Tibial nerve (tissue), 4 donors: ENCODE measurements around the gene MAJIN. TPM values are rescaled to one million over a fixed set of nuclear protein-coding genes. Genes with fewer than 3 reads are reported as not detected.

ENCODE experiments used
- DNase-seq, 2 donors: peaks; one replicate each; pipeline ENCODE4 v3.0.0-alpha.2; 2019; ENCODE audit warnings: low spot score in 2 of 2
- H3K27ac ChIP-seq, 4 donors: fragments of 200-600 bp; sonication (generic) in 3 of 4; one replicate each; pipeline ENCODE4 v1.5.1; 2017 to 2019; ENCODE audit warnings: mild to moderate bottlenecking in 1 of 4
- H3K27me3 ChIP-seq, 2 donors: fragments of 200-600 bp; sonication (generic) in 1 of 2; one replicate each; pipeline versions ENCODE4 v1.5.1 to v1.6.0; 2017 to 2019
- H3K36me3 ChIP-seq, 3 donors: fragments of 200-600 bp; sonication (generic); one replicate each; pipeline ENCODE4 v1.5.1; 2018 to 2019
- H3K4me1 ChIP-seq, 4 donors: fragments of 200-600 bp; sonication (generic) in 3 of 4; one replicate each; pipeline ENCODE4 v1.5.1; 2017 to 2019
- H3K4me3 ChIP-seq, 4 donors: fragments of 200-600 bp; sonication (generic) in 3 of 4; one replicate each; pipeline ENCODE4 v1.5.1; 2017 to 2019; ENCODE audit warnings: mild to moderate bottlenecking in 1 of 4, moderate library complexity in 1 of 4
- H3K9me3 ChIP-seq, 4 donors: fragments of 200-600 bp; sonication (generic) in 3 of 4; one replicate each; pipeline ENCODE4 v1.5.1; 2017 to 2019
- EP300 ChIP-seq, 2 donors: sonication (generic); formaldehyde crosslinking; IDR thresholded peaks; one replicate each; pipeline ENCODE4 v1.6.1; 2017; ENCODE audit warnings: antibody characterized with exemption in 2 of 2, mild to moderate bottlenecking in 1 of 2
- POLR2A ChIP-seq, 2 donors: fragments of 450-650 bp; IDR thresholded peaks; one replicate each; pipeline ENCODE4 v1.6.1; 2017; ENCODE audit warnings: antibody characterized with exemption in 2 of 2, mild to moderate bottlenecking in 2 of 2, moderate library complexity in 2 of 2
- WGBS, 2 donors: methylation state at CpG; one replicate each; pipeline ENCODE4 v1.1.5; 2018; 5-methylcytosine and 5-hydroxymethylcytosine counted together
- total RNA-seq, 4 donors: library from RNA; depleted of rRNA; stranded (reverse); fragments of >200 nt; gene quantifications; one replicate each; pipeline ENCODE4 v1.1.0, GENCODE V29; 2016
- TF ChIP-seq, protein P1 (sequence below), 5 experiments: fragments of 200-600 bp in 3 of 5; fragments of 450-650 bp in 2 of 5; sonication (generic) in 3 of 5; IDR thresholded peaks; one replicate each; pipeline ENCODE4 v1.5.1; 2016 to 2019; ENCODE audit warnings: antibody characterized with exemption in 5 of 5, mild to moderate bottlenecking in 3 of 5, moderate library complexity in 2 of 5

MAJIN gene
- total RNA-seq, 4 donors from 2014 or later: not detected

DNA sequence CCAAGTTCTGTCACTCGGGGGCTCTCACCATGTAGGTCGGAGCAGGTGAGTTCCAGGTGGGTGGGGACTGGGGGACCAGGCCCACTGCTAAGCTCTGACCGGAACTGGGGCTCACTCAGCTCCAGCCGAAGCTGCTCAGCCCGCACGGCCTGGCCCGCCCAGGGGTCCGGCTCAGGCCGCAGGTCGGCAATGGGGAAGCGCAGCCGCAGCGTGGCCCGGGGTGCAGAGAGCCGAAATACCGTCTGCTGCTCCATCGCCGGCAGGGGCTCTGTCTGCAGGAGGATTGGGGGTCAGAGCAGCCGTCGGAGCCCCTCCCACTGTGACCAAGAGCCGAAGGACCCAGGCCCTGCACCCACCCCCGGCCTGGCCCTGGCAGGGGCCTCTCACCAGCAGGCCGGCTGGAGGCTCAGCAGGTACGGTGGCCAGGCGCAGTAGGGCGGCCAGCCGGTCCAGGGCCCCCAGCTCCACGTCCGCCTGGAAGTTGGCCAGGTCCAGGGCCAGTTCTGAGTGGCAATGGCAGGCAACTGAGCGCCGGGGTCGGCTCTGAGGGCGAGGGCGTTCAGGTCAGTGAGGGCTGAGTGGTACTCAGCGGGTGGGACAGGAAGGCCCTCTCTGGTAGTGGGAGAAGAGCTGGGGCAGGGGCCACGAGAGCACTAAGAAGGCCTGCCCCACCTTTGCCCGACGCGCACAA lies 62.1 kb downstream of the MAJIN start:
- H3K27me3 ChIP-seq: no peaks in the 10 kb centered on the region
- no peak for DNase-seq
- TF ChIP-seq, protein P1, sequence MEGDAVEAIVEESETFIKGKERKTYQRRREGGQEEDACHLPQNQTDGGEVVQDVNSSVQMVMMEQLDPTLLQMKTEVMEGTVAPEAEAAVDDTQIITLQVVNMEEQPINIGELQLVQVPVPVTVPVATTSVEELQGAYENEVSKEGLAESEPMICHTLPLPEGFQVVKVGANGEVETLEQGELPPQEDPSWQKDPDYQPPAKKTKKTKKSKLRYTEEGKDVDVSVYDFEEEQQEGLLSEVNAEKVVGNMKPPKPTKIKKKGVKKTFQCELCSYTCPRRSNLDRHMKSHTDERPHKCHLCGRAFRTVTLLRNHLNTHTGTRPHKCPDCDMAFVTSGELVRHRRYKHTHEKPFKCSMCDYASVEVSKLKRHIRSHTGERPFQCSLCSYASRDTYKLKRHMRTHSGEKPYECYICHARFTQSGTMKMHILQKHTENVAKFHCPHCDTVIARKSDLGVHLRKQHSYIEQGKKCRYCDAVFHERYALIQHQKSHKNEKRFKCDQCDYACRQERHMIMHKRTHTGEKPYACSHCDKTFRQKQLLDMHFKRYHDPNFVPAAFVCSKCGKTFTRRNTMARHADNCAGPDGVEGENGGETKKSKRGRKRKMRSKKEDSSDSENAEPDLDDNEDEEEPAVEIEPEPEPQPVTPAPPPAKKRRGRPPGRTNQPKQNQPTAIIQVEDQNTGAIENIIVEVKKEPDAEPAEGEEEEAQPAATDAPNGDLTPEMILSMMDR (IDR thresholded peaks at IDR 0.05): no peak
- TF ChIP-seq POLR2A (IDR thresholded peaks at IDR 0.05) (no peak), EP300 (IDR thresholded peaks at IDR 0.05) (no peak)
- H3K27ac ChIP-seq: no peak overlapping the region
- 86 to 87% methylated on average over 21 to 34 of the region's 39 CpGs for WGBS, 2 donors
- H3K36me3 ChIP-seq: peaks cover 9 to 98% (median 50%) of the 10 kb centered on the region in 3 donors
- H3K4me1 ChIP-seq: no peaks in the 10 kb centered on the region
- no peaks in the 10 kb centered on the region for H3K9me3 ChIP-seq
- H3K4me3 ChIP-seq: no peak overlapping the region

DNA sequence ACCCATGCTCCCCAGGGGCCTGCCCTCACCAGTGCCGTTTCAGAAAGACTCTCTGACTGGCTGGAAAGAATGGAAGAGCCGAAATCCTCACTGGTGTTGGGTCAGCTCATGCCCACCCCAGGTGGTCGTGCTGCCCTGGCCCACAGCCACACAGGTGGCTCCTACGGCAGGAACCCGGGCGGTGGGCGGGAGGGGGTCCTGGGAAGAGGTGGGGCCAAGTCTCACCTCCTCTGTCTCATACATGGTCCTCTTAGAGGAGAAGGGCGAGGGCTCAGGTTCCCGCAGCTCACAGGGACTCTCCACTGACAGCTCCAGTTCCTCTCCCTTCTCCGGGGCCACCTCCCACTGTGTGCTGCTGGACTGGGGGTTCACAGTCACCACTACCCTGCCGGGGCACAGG lies 63.1 kb downstream of the MAJIN start:
- TF ChIP-seq POLR2A (IDR thresholded peaks at IDR 0.05) (no peak), EP300 (IDR thresholded peaks at IDR 0.05) (no peak)
- TF ChIP-seq, protein P1 (IDR thresholded peaks at IDR 0.05): no peak
- Histone ChIP-seq H3K36me3 (peaks cover 9 to 100% (median 47%) of the 10 kb centered on the region in 3 donors), H3K27me3 (no peaks in the 10 kb centered on the region)

DNA sequence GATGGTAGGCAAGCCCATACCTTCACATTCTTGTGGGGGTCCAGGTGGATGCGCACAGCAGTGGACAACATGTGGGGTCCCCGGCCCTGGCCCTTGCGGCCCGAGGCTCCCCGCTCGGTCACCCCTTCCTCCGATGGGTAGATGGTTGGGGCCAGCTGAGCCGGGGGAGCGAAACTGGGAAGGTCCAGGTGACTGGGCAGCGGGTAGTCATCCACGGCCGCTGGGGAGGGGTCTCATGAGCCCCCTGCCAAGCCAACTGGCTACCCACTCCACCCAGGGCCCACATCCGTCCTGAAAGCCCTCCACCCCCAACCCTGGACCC lies 65.6 kb downstream of the MAJIN start:
- TF ChIP-seq EP300 (IDR thresholded peaks at IDR 0.05) (no peak), POLR2A (IDR thresholded peaks at IDR 0.05) (no peak)
- TF ChIP-seq, protein P1 (IDR thresholded peaks at IDR 0.05): no peak
- DNase-seq: no peak
- H3K36me3 ChIP-seq: peaks cover 9 to 100% (median 36%) of the 10 kb centered on the region in 3 donors

More for the DNA sequence above, 63.1 kb downstream of the MAJIN start:
- 84 to 93% methylated on average over 10 to 11 of the region's 11 CpGs for WGBS, 2 donors
- no peaks in the 10 kb centered on the region for H3K4me1 ChIP-seq
- no peaks in the 10 kb centered on the region for H3K9me3 ChIP-seq
- H3K4me3 ChIP-seq: no peak overlapping the region
- no peak overlapping the region for H3K27ac ChIP-seq
- no peak for DNase-seq

DNA sequence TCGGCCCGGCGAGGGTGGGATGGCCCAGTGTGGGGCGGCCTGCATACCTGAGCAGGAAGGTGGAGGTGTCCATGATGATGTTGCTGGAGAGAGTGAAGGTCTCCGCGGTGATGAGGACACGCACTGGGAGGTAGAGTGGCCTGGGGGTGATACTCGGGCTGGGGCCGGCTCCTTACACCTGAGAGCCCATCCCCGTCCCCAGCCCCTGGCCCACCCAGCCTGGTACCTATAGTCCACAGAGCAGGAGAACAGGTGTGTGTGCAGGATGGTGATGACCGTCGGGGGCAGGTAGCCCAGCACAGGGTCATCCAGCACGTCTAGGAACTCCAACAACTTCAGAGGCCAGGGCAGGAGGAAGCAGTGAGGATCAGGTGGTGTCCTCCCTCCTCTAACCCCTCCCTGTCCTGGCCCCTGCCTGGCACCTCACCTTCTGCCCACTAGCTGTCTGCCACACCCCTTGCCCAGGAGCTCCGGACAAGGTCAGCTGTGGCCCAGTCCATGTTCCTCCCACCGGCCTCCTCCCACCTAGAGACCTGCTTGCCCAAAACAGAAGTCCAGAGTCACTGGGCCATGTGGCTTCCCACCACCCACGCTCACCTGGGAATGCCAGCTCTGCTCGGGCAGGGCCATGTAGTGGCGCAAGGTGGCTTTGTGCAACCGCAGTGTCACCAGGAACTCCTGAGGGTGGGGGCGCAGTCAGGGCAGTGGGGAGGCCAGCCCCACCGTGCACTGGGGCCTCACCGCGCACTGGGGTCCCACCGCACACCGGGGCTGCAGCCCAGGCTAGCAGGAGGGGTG lies 66.2 kb downstream of the MAJIN start:
- no peak overlapping the region for H3K4me3 ChIP-seq
- H3K4me1 ChIP-seq: no peaks in the 10 kb centered on the region
- H3K27ac ChIP-seq: no peak overlapping the region
- WGBS, 2 donors: 91 to 94% methylated on average over 14 to 25 of the region's 25 CpGs
- no peaks in the 10 kb centered on the region for H3K9me3 ChIP-seq
- H3K36me3 ChIP-seq: peaks cover 9 to 100% (median 31%) of the 10 kb centered on the region in 3 donors
- no peak for DNase-seq
- no peaks in the 10 kb centered on the region for H3K27me3 ChIP-seq
- TF ChIP-seq EP300 (IDR thresholded peaks at IDR 0.05): no peak
- TF ChIP-seq, protein P1 (IDR thresholded peaks at IDR 0.05): no peak
- no peak for TF ChIP-seq POLR2A (IDR thresholded peaks at IDR 0.05)

More for the DNA sequence above, 65.6 kb downstream of the MAJIN start:
- 88 to 98% methylated on average over 7 to 12 of the region's 13 CpGs for WGBS, 2 donors
- H3K9me3 ChIP-seq: no peaks in the 10 kb centered on the region
- H3K4me1 ChIP-seq: no peaks in the 10 kb centered on the region
- no peak overlapping the region for H3K27ac ChIP-seq
- no peak overlapping the region for H3K4me3 ChIP-seq
- no peaks in the 10 kb centered on the region for H3K27me3 ChIP-seq

DNA sequence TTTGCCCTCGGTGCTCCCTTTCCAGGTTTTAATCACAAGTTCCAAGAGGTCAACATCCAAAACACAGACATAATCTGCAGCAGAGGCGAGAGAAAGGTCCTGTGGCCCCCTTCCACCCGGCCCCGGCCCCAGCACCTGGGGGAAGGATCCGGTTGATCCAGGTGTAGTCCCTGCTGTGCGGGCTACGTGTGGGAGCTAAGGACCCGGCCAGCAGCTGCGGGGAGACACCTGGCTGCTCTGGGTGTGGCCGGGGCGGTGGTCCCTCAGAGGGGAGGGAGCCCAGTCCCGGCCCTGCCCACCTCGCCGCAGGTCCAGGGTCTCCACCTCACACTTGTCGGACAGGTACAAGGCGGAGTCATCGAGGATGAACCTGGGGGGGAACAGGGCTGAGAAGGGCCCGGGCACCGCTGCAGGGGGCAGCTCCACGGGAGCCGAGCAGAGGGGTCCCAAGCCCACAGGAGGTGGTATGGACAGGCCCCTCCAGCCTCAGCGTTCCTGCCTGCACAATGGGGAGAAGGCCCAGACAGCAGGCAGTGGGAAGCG lies 68.5 kb downstream of the MAJIN start:
- H3K36me3 ChIP-seq: peaks cover 5 to 100% (median 23%) of the 10 kb centered on the region in 3 donors
- no peak overlapping the region for H3K27ac ChIP-seq
- H3K9me3 ChIP-seq: no peaks in the 10 kb centered on the region
- no peaks in the 10 kb centered on the region for H3K4me1 ChIP-seq
- no peaks in the 10 kb centered on the region for H3K27me3 ChIP-seq
- no peak for DNase-seq
- TF ChIP-seq POLR2A (IDR thresholded peaks at IDR 0.05) (no peak), EP300 (IDR thresholded peaks at IDR 0.05) (no peak)
- TF ChIP-seq, protein P1 (IDR thresholded peaks at IDR 0.05): no peak
- WGBS, 2 donors: 91 to 92% methylated on average over 22 to 23 of the region's 23 CpGs
- no peak overlapping the region for H3K4me3 ChIP-seq
